ENCODE data around the gene GRXCR1. TPM values are rescaled to one million over a fixed set of nuclear protein-coding genes. Genes with fewer than 3 reads are reported as not detected.

GRXCR1 gene
- total RNA-seq, 1 donor from 2014 or later: not detected

DNA sequence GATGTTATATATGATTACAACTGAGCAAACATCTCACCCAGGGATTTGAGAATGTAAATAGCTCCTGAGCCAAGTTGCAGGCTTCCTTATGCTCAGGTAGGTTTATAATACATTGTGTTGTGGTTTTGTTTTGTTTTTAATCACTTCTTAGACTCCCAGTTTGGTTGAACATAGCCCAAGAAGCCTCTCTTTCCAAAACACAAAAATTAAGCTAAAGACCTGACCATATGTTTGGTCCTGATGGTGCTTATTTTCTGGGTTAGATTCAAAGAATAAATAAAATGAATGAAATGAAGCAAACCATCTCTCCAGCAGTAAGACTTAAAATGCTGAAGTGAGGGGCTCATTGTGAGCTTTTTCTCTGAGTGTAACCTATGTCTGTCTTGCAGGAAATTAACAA is 93.5 kb downstream of the GRXCR1 start:
- Mint-ChIP-seq H3K4me1 (ENCODE audit: low read depth, unreplicated experiment) (no peaks in the 10 kb centered on the region), H3K27ac (ENCODE audit: unreplicated experiment) (no peak overlapping the region), H3K36me3 (ENCODE audit: low read depth, unreplicated experiment) (no peaks in the 10 kb centered on the region), H3K4me3 (ENCODE audit: unreplicated experiment) (no peak overlapping the region), H3K9me3 (ENCODE audit: unreplicated experiment) (peaks cover 4% of the 10 kb centered on the region), H3K27me3 (ENCODE audit: low read depth, unreplicated experiment) (no peaks in the 10 kb centered on the region)
- Histone ChIP-seq H3K4me1 (ENCODE audit: insufficient read depth, low read length) (no peaks in the 10 kb centered on the region), H3K4me3 (ENCODE audit: insufficient read depth, low read depth, low read length) (no peak overlapping the region), H4K20me1 (ENCODE audit: insufficient read depth, low read length) (no peaks in the 10 kb centered on the region), H3K27ac (ENCODE audit: low read depth, low read length) (no peak overlapping the region), H3K27me3 (ENCODE audit: insufficient read depth, low read length) (no peaks in the 10 kb centered on the region), H3K9ac (ENCODE audit: low read length) (no peak overlapping the region), H3K79me2 (ENCODE audit: insufficient read depth, low read length) (no peaks in the 10 kb centered on the region), H3K9me3 (ENCODE audit: insufficient read depth, low read depth, low read length) (peaks cover 2% of the 10 kb centered on the region), H3K4me2 (ENCODE audit: low read length) (no peak overlapping the region), H3K36me3 (ENCODE audit: insufficient read depth, low read length) (no peaks in the 10 kb centered on the region), H2AFZ (ENCODE audit: low read depth, low read length) (no peak overlapping the region)
- DNase-seq (ENCODE audit: low read depth): no peak
- TF ChIP-seq EZH2 (IDR thresholded peaks at IDR 0.05; ENCODE audit: insufficient read depth, low read length) (no peak), CTCF (IDR thresholded peaks at IDR 0.05; ENCODE audit: insufficient read depth, low read depth, low read length) (no peak)
- FAIRE-seq: no peak

GRCh38 chr4:42995343-42995944 is 102.9 kb downstream of the GRXCR1 start:
- H3K27me3 Mint-ChIP-seq (ENCODE audit: low read depth, unreplicated experiment): no peaks in the 10 kb centered on the region
- Histone ChIP-seq H4K20me1 (ENCODE audit: insufficient read depth, low read length) (no peaks in the 10 kb centered on the region), H3K79me2 (ENCODE audit: insufficient read depth, low read length) (no peaks in the 10 kb centered on the region), H3K9me3 (ENCODE audit: insufficient read depth, low read depth, low read length) (no peaks in the 10 kb centered on the region), H3K4me2 (ENCODE audit: low read length) (no peak overlapping the region), H3K27ac (ENCODE audit: low read depth, low read length) (no peak overlapping the region), H3K9ac (ENCODE audit: low read length) (no peak overlapping the region), H3K4me1 (ENCODE audit: insufficient read depth, low read length) (no peaks in the 10 kb centered on the region), H3K27me3 (ENCODE audit: insufficient read depth, low read length) (no peaks in the 10 kb centered on the region), H2AFZ (ENCODE audit: low read depth, low read length) (no peak overlapping the region), H3K4me3 (ENCODE audit: insufficient read depth, low read depth, low read length) (no peak overlapping the region), H3K36me3 (ENCODE audit: insufficient read depth, low read length) (no peaks in the 10 kb centered on the region)
- H3K9me3 Mint-ChIP-seq (ENCODE audit: unreplicated experiment): no peaks in the 10 kb centered on the region
- peak; percentile 15 for DNase-seq (ENCODE audit: low read depth)
- H3K4me3 Mint-ChIP-seq (ENCODE audit: unreplicated experiment): no peak overlapping the region
- no peak overlapping the region for H3K27ac Mint-ChIP-seq (ENCODE audit: unreplicated experiment)
- no peaks in the 10 kb centered on the region for H3K36me3 Mint-ChIP-seq (ENCODE audit: low read depth, unreplicated experiment)
- peak; percentile 37 for FAIRE-seq
- TF ChIP-seq EZH2 (IDR thresholded peaks at IDR 0.05; ENCODE audit: insufficient read depth, low read length) (no peak), CTCF (IDR thresholded peaks at IDR 0.05; ENCODE audit: insufficient read depth, low read depth, low read length) (peak; percentile 79)
- H3K4me1 Mint-ChIP-seq (ENCODE audit: low read depth, unreplicated experiment): no peaks in the 10 kb centered on the region

DNA sequence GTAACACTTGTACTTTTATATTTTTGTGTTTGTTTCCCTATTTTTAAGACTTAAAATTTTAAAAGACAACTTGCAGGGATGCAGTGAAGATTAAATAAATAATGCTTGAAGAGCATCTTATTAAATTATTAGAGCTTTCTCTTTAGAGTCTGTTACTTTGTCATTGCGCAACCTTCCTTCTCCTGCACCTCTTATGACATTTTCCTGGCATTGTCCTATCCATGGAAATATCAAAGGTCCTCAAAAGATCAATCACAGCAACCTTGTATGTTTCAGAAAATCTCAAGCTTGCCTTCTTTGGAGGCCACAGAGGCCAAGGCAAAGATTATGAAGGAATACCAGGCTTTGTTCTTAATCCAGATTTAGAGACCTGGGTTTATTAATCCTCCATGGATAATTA is 116.3 kb downstream of the GRXCR1 start:
- Histone ChIP-seq H3K27me3 (ENCODE audit: insufficient read depth, low read length) (no peaks in the 10 kb centered on the region), H3K79me2 (ENCODE audit: insufficient read depth, low read length) (no peaks in the 10 kb centered on the region), H3K9ac (ENCODE audit: low read length) (no peak overlapping the region), H3K4me1 (ENCODE audit: insufficient read depth, low read length) (no peaks in the 10 kb centered on the region), H3K27ac (ENCODE audit: low read depth, low read length) (no peak overlapping the region), H3K4me2 (ENCODE audit: low read length) (no peak overlapping the region), H3K9me3 (ENCODE audit: insufficient read depth, low read depth, low read length) (peaks cover 3% of the 10 kb centered on the region), H4K20me1 (ENCODE audit: insufficient read depth, low read length) (no peaks in the 10 kb centered on the region), H3K4me3 (ENCODE audit: insufficient read depth, low read depth, low read length) (no peak overlapping the region), H2AFZ (ENCODE audit: low read depth, low read length) (no peak overlapping the region), H3K36me3 (ENCODE audit: insufficient read depth, low read length) (no peaks in the 10 kb centered on the region)
- H3K27me3 Mint-ChIP-seq (ENCODE audit: low read depth, unreplicated experiment): no peaks in the 10 kb centered on the region
- H3K36me3 Mint-ChIP-seq (ENCODE audit: low read depth, unreplicated experiment): no peaks in the 10 kb centered on the region
- peaks cover 7% of the 10 kb centered on the region for H3K9me3 Mint-ChIP-seq (ENCODE audit: unreplicated experiment)
- no peak overlapping the region for H3K4me3 Mint-ChIP-seq (ENCODE audit: unreplicated experiment)
- no peaks in the 10 kb centered on the region for H3K4me1 Mint-ChIP-seq (ENCODE audit: low read depth, unreplicated experiment)
- H3K27ac Mint-ChIP-seq (ENCODE audit: unreplicated experiment): no peak overlapping the region
- FAIRE-seq: no peak
- DNase-seq (ENCODE audit: low read depth): no peak
- TF ChIP-seq EZH2 (IDR thresholded peaks at IDR 0.05; ENCODE audit: insufficient read depth, low read length): no peak
- TF ChIP-seq CTCF (IDR thresholded peaks at IDR 0.05; ENCODE audit: insufficient read depth, low read depth, low read length): no peak
